GM18517 (cell line): Measurements from ENCODE around the gene SLC39A8.
"Not testable (repeated sequence)": the region's sequence is repeated elsewhere in the genome, so short reads cannot be mapped to it uniquely, and the experiment has no call there.

ENCODE experiments used
- ATAC-seq: cut with Tn5 transposase; IDR thresholded peaks from one replicate; pipeline ENCODE4 v1.9.1; 2021; ENCODE audit warnings: mild to moderate bottlenecking, moderate library complexity; ENCODE audit not compliant: unreplicated experiment

SLC39A8 gene

GRCh38 chr4:102244878-102245535, 100.3 kb downstream of the SLC39A8 start:
- no peak for ATAC-seq

GRCh38 chr4:102243296-102243695, 102.0 kb downstream of the SLC39A8 start:
- ATAC-seq: not testable (repeated sequence)

- ATAC-seq: no peak
Observed at GRCh38 chr4:102234243-102234838, 110.9 kb downstream of the SLC39A8 start.

- ATAC-seq: no peak
Observed at GRCh38 chr4:102230194-102230593, 115.1 kb downstream of the SLC39A8 start.

- ATAC-seq: no peak
Observed at GRCh38 chr4:102227388-102227787, 117.9 kb downstream of the SLC39A8 start.

GRCh38 chr4:102223461-102223860, 121.8 kb downstream of the SLC39A8 start:
- no peak for ATAC-seq

GRCh38 chr4:102222838-102223409, 122.4 kb downstream of the SLC39A8 start:
- no peak for ATAC-seq

- no peak for ATAC-seq
Observed at GRCh38 chr4:102219129-102219528, 126.2 kb downstream of the SLC39A8 start.

- ATAC-seq: no peak
Observed at GRCh38 chr4:102218656-102219055, 126.6 kb downstream of the SLC39A8 start.

- ATAC-seq: no peak
Observed at GRCh38 chr4:102217775-102218355, 127.4 kb downstream of the SLC39A8 start.

GRCh38 chr4:102217345-102217744, 127.9 kb downstream of the SLC39A8 start:
- ATAC-seq: no peak

- ATAC-seq: no peak
Observed at GRCh38 chr4:102216666-102217065, 128.6 kb downstream of the SLC39A8 start.

- ATAC-seq: no peak
Observed at GRCh38 chr4:102213031-102213430, 132.3 kb downstream of the SLC39A8 start.
